Activated naive CD4-positive, alpha-beta T cell treated with Interleukin-2 at 50 U/mL for 16 hours (primary cell): ENCODE data around the gene NOC3L.
"Not testable (repeated sequence)": the region's sequence is repeated elsewhere in the genome, so short reads cannot be mapped to it uniquely, and the experiment has no call there.

Source experiments
- DNase-seq: peaks from one replicate; pipeline ENCODE4 v3.0.0-alpha.2; 2020

The NOC3L gene

GRCh38 chr10:94358480-94358879 lies 4.3 kb downstream of the NOC3L start:
- DNase-seq: no peak

DNA sequence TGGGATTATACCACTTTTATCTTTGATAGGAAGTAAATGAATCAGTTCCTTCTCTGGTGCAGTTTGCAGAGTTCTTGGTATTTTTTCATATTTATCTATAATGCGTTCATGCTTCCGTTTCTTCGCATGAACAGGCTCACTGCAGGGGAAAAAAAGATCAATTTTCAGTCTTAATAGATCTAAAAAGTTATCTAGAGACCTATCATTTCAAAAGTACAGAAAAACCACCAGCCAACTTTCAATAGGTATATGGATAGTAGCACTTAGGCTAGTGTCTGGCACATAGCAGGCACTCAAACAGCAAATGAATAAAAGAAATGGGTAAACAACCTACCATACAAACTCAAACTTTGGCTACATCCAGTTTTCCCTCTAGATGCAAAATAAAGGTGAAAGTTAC lies 5.5 kb downstream of the NOC3L start:
- no peak for DNase-seq

DNA sequence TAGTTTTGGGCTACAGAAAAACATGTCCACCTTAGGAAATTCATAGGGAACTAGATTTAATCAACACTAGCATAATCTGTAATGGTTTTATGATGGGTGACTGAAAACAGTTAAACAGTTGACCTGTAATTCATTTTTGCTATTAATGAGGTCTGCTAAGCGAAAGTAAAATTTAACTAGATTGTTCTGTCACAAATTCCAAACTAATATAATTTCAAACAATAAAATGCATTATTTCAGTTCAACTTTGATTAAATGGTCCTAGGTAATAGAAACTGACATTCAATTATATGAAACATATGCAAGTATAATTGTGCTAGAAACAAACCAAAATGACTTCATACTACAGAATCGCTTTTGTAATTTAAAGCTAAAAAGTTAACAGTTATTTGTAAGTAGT lies 6.9 kb downstream of the NOC3L start:
- DNase-seq: no peak

DNA sequence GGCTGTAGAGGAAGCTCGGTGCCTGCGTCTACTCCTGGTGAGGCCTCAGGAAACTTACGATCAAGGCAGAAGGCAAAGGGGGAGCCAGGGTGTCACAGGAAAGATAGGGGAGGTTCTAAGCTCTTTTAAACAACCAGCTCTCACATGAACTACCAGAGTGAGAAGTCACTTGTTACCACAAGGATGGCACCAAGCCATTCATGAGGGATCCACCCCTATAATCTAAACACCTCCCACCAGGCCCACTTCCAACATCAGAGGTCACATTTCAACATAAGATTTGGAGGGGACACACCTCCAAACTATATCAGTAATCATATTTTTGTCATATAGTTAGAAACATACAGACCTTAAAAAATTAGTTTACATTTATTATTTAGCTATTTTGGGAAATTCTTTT lies 9.4 kb downstream of the NOC3L start:
- DNase-seq: no peak

DNA sequence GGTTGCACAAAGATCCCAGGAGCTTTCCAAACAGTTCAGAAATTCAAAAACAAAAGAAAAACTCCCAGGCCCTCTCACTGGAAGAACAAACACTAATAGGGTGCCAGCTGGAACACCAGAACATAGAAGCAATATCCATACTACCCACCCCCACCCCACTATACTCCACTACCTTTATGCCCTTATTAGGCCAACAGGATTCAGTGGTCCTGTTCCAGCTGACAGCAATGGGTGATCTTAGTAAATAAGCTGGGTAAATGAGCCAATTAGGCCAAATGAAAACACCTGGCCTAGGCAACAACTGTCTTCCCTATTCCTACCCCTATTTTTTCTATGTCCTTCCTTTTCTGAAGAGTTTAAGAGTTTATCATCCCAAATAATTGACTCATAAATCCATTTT lies 11.7 kb downstream of the NOC3L start:
- DNase-seq: no peak

GRCh38 chr10:94350500-94350899 lies 12.2 kb downstream of the NOC3L start:
- DNase-seq: not testable (repeated sequence)

DNA sequence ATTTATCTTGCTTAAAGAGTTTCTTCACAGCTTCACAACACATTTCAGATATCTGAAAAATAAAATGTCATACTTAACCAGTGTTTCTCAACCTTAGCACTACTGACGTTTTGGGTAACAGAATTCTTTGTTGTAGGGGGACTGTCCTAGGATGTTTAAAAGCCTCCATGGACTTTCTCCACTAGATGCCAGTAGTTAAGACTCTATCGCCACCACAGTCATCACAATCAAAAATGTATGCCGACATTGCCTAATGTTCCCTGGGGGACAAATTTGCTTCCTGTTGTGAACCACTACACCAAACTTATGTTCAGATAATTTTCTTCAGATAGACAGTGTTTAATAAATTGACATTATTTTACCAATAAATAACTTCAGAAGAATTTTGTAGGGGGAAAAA lies 13.4 kb downstream of the NOC3L start:
- DNase-seq: no peak

DNA sequence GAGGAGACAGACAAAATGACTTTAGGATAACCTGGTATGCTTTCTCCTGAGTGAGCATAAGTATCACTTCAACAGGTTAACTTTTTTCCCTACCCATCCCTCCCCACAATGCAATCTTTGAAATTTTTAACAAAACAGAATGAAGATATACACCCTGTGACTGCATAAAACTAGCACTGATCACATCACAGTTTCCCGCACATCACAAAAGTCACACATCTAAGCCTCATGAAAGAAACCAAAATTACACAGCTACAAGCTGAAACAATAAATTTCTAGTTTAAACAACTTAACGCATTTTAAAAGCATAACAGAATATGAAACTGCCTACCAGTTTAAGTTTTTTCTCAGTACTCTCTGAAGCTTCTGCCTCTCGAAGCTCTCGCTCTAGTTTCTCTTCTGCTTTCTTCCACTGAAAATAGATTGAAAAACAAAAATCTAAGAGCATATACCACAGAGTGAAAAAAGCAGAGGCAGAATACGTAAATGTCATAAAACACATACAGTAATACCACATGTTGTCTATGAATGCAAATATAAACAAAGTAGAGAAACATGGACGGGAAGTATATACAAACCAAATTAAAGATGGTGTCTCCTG lies 18.1 kb downstream of the NOC3L start:
- no peak for DNase-seq

GRCh38 chr10:94343151-94343550 lies 19.6 kb downstream of the NOC3L start:
- DNase-seq: no peak

GRCh38 chr10:94334857-94335256 lies 27.9 kb downstream of the NOC3L start:
- no peak for DNase-seq

DNA sequence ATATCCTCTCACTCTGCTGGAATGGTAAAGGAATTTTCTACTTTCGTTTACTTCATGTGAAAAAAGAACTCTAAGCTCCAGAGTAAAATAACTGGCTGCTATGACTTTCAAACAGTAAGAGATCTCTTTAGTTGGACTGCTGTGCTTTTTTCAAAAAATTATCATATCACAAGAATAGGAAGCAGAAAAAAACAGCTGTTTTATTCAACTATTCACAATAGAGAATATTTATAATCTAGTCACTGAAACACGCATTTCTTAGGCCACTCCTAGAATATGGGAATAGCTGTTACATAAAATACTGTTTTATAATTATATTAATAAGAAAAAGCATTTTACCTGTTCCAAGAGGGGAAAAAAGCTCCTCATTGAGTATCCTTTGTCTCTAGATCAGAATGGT lies 29.7 kb downstream of the NOC3L start:
- DNase-seq: no peak

DNA sequence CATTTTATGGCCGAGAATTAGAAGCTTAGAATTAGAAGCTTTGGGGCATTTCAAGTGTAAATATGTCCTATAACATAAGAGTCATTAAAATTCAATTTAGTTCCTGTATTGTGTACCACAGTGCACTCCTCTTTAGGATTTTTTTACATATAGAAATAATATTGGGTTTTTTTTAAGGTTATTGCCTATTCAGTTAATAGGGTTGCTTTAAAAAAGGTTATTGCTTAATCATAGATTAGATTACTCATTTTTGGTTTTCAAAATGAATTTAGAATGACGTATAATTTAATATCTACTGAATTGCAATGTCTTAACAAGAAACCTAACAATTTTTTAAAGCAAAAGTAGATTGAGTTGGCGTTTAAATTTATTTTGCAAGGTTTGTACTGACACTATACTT lies 34.1 kb downstream of the NOC3L start:
- DNase-seq: no peak

DNA sequence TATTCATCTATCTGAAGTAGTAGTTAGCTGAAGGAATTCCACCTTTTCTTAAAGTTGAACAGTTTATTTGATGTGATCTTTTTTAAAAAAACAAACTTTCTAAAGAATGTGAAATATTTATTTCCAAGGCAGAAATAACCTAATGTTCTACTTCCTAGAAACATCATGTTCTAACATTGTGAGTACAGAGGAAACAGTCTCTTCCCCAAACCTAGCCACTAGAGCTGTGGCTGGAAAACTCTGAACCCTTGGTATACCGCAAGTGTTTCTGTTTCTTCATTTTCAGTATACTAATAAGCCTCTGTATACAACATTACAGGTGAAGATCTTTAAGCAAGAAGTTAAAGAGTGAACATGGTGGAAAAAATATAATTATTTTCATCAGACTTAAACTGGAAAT lies 35.1 kb downstream of the NOC3L start:
- DNase-seq: no peak

DNA sequence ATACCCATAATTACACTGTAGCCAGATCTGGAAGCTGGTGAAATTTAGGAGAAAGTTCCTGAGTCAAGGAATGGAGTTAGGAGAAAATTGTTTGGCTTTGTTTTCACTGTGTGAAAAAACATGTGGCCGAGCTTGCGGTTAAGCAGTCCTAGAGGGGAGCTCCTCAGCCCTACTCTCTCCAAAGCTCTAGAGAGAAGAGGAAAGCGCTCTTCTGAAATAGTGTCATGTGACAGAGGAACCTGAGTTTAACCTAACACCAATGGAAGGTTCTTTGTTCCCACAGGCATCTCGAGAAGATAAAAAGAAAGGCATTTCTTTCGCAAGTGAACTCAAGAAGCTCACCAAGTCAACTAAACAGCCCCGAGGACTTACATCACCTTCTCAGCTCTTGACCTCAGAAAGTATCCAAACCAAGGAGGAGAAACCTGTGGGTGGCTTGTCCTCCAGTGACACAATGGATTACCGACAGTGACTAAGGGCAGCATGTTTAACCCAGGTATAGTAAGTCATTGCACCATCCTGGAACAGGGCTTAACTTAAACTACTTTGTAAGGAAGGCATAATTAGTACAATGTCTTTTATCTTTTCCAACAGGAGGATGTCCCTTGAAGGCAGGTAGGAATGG lies 38.0 kb downstream of the NOC3L start:
- no peak for DNase-seq

GRCh38 chr10:94320285-94320914 lies 42.3 kb downstream of the NOC3L start:
- DNase-seq: peak; percentile 60

GRCh38 chr10:94316560-94316959 lies 46.2 kb downstream of the NOC3L start:
- no peak for DNase-seq

DNA sequence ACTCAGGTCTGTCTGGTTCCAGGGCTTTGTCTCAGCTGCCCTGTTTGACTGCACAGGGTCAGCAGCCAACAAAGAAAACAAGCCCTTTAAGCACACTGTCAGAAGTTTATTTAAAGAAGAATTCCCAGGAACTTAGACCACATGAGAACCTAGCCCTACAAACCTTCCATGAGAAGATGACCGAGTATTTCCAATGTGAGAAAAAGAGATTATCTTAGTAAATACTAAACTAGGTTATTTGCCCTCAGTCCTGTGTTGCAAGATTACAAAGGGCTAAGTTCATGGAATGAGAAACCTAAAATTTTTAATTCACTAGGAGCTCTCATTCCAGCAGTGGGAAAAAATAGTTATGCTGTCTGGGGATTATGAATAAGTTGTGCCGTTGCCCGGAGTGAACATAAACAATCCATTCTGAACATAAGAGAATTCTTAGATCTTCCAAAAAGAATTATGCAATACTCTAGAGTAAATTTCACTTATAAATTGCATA lies 46.7 kb downstream of the NOC3L start:
- DNase-seq: no peak

DNA sequence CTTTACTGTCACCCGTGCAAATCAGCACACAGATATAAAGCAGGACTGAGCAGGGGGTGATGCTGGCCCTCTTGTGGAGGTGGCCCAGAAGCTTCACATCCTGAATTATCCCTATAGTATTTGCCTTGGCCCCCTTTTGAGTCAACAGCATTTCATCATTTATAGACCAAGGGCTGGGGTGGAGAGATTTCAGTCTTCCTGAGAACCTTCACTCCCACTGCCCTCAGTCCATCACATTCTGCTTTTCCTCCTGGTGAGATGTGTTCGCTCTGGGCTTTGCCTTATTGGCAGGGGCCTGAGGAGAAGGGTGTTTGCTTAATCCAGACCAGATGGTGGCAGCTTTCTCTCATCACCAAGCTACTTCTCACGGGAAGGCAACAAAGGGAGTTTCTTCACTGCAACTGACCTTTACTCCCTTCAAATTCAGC lies 47.7 kb downstream of the NOC3L start:
- no peak for DNase-seq

DNA sequence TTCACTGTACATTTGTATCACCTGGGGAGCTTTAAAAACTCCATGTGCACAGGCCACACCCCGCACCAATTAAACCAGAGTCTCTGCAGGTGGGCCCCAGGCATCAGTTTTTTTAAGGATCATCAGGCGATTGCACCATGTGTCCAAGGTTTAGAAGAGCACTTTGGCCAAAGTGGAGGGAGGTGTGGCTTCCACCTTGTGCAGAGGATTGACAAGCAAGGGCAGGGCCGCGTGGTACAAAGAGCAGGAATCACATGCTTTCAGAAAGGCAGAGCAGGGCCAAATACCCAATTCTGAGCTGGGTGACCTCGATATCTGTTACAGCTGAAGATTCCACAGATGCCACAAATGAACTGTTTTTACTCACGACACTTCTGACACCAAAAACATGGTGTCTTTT lies 52.4 kb downstream of the NOC3L start:
- DNase-seq: no peak

DNA sequence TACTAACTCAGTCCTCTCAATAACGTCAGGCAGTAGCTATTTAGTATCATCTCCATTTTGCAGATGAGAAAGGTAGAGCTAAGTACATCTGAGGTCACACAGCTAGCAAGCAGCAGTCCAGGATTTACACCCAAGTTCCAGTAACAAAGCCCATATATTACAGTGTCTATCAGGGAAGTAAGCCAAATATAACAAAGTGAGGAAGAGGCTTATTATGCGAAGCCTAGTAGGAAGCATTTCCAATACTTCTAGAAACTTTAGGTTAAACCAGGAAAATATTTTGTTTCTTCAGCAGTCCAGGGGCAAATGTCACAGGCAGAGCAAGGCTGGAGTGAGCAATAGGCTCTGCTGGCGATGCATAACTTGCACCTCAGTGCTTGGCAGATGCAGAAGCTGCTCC lies 53.9 kb downstream of the NOC3L start:
- no peak for DNase-seq

- DNase-seq: no peak
These were observed 55.6 kb downstream of the NOC3L start for GRCh38 chr10:94307046-94307615.

- no peak for DNase-seq
These were observed 58.8 kb downstream of the NOC3L start for GRCh38 chr10:94303929-94304328.

GRCh38 chr10:94300042-94300441 lies 62.7 kb downstream of the NOC3L start:
- no peak for DNase-seq

- DNase-seq: peak; percentile 4
These were observed 63.3 kb downstream of the NOC3L start for GRCh38 chr10:94299417-94299816.
